Loucy (cell line): Measurements from ENCODE around the gene TLCD3B.

Source experiments
- CTCF ChIP-seq: fragments of 200-600 bp; sonication (generic); conservative IDR thresholded peaks from 2 replicates; pipeline ENCODE4 v1.5.1; 2014; ENCODE audit warnings: mild to moderate bottlenecking, antibody characterized with exemption, low read length
- EZH2phosphoT487 ChIP-seq: fragments of 200-600 bp; IDR thresholded peaks from 2 replicates; pipeline ENCODE4 v1.6.1; 2018; ENCODE audit warnings: antibody characterized with exemption, mild to moderate bottlenecking, moderate library complexity, borderline replicate concordance

GRCh38 chr16:30018731-30019158 lies 12.3 kb downstream of the TLCD3B start:
- TF ChIP-seq CTCF (no peak), EZH2phosphoT487 (no peak)
